GM13976 (cell line): ENCODE results near the gene MAN2A1.

Experiments
- DNase-seq: peaks from one replicate; pipeline ENCODE4 v3.0.0; 2012; ENCODE audit warnings: low spot score
- CTCF ChIP-seq: IDR thresholded peaks from 2 replicates; pipeline ENCODE4 v1.5.1; 2012; ENCODE audit warnings: borderline replicate concordance, mild to moderate bottlenecking; ENCODE audit not compliant: insufficient read depth; ENCODE audit errors: extremely low read depth, missing control alignments, control extremely low read depth
- in situ Hi-C: fragments of 300-500 bp; cut with MboI; formaldehyde crosslinking; loops from one replicate; pipeline ENCODE4 v1.12.0; 2022; ENCODE audit warnings: low sequenced_read_pairs, mixed read lengths, inconsistent platforms; ENCODE audit not compliant: unreplicated experiment

The MAN2A1 gene

GRCh38 chr5:109671136-109671535, 18.6 kb upstream of the MAN2A1 start:
- DNase-seq: no peak
- in situ Hi-C loops: no loop called here
- no peak for TF ChIP-seq CTCF

- DNase-seq: no peak
- TF ChIP-seq CTCF: no peak
- in situ Hi-C loops: no loop called here
These were observed 15.1 kb upstream of the MAN2A1 start for GRCh38 chr5:109674596-109674995.

GRCh38 chr5:109676920-109677319, 12.8 kb upstream of the MAN2A1 start:
- no peak for DNase-seq
- no peak for TF ChIP-seq CTCF
- in situ Hi-C loops: loop anchor here (25.0 kb wide), 1 partner anchor 1040 kb away; no protein-coding TSS in a partner anchor

- no peak for TF ChIP-seq CTCF
- no peak for DNase-seq
- in situ Hi-C loops: loop anchor here (25.0 kb wide), 1 partner anchor 1041 kb away; no protein-coding TSS in a partner anchor
These were observed 11.3 kb upstream of the MAN2A1 start for GRCh38 chr5:109678447-109678846.

- no peak for TF ChIP-seq CTCF
- DNase-seq: no peak
- in situ Hi-C loops: loop anchor here (25.0 kb wide), 1 partner anchor 1044 kb away; no protein-coding TSS in a partner anchor
These were observed 8.0 kb upstream of the MAN2A1 start for GRCh38 chr5:109681763-109682162.

GRCh38 chr5:109682383-109682782, 7.3 kb upstream of the MAN2A1 start:
- DNase-seq: no peak
- in situ Hi-C loops: loop anchor here (25.0 kb wide), 1 partner anchor 1045 kb away; no protein-coding TSS in a partner anchor

More at GRCh38 chr5:109682383-109682782, 7.3 kb upstream of the MAN2A1 start:
- no peak for TF ChIP-seq CTCF
